SK-N-SH (cell line): ENCODE measurements around the gene GPAT3. TPM values are rescaled to one million over a fixed set of nuclear protein-coding genes. Genes with fewer than 3 reads are reported as not detected.

Experiments
- CTCF ChIA-PET: fragments of 300-600, 350-600 bp; formaldehyde crosslinking; extraction: SDS; loops from one replicate; lab custom pipeline; 2021; lab: Yijun Ruan, JAX
- POLR2A ChIA-PET: fragments of 350-600 bp; sonication (Branson Sonifier 250); formaldehyde crosslinking; extraction: SDS; loops from one replicate; lab custom pipeline; 2020; ENCODE audit warnings: antibody characterized with exemption, inconsistent platforms; lab: Yijun Ruan, JAX
- DNase-seq: peaks from one replicate; pipeline ENCODE4 v3.0.0; 2012
- H2AFZ ChIP-seq: fragments of 200-600 bp; sonication (generic); 2 replicates; pipeline ENCODE4 v1.8.1; 2016; ENCODE audit warnings: antibody characterized with exemption, mild to moderate bottlenecking, low read depth
- H3F3A ChIP-seq: fragments of 200-600 bp; sonication (generic); replicated peaks from 2 replicates; pipeline ENCODE3; 2016; ENCODE audit warnings: antibody characterized with exemption, mild to moderate bottlenecking; ENCODE audit not compliant: insufficient read depth
- H3K27ac ChIP-seq, 2 experiments: fragments of 200-500 bp in 1 of 2; fragments of 200-600 bp in 1 of 2; sonication (Bioruptor generic) in 1 of 2; sonication (generic), shearing (Covaris generic) in 1 of 2; 2 replicates each; pipeline versions ENCODE4 v1.5.1 to v1.6.1; 2014 to 2016; ENCODE audit warnings: low read depth in 2 of 2, inconsistent platforms in 1 of 2, low read length in 1 of 2, mild to moderate bottlenecking in 1 of 2, mixed read lengths in 1 of 2
- H3K27me3 ChIP-seq: fragments of 200-600 bp; sonication (generic), shearing (Covaris generic); 2 replicates; pipeline ENCODE4 v1.6.1; 2016; ENCODE audit warnings: mixed run types; ENCODE audit not compliant: insufficient read depth
- H3K36me3 ChIP-seq, 2 experiments: fragments of 200-500 bp in 1 of 2; fragments of 200-600 bp in 1 of 2; sonication (Bioruptor generic) in 1 of 2; sonication (generic) in 1 of 2; replicated peaks in 1 of 2; 2 replicates each; pipeline versions ENCODE3 to v1.5.1; 2014 to 2016; ENCODE audit warnings: low read length in 1 of 2, mild to moderate bottlenecking in 1 of 2; ENCODE audit not compliant: insufficient read depth in 2 of 2, control insufficient read depth in 1 of 2
- H3K4me1 ChIP-seq, 2 experiments: fragments of 200-500 bp in 1 of 2; fragments of 200-600 bp in 1 of 2; sonication (Bioruptor generic) in 1 of 2; sonication (generic), shearing (Covaris generic) in 1 of 2; 2 replicates each; pipeline versions ENCODE4 v1.5.1 to v1.6.1; 2014 to 2016; ENCODE audit warnings: low read depth in 1 of 2, low read length in 1 of 2, mixed run types in 1 of 2; ENCODE audit not compliant: insufficient read depth in 2 of 2, control insufficient read depth in 1 of 2
- H3K4me2 ChIP-seq: fragments of 200-600 bp; sonication (generic), shearing (Covaris generic); 2 replicates; pipeline ENCODE4 v1.6.1; 2017; ENCODE audit warnings: mixed run types
- H3K4me3 ChIP-seq, 2 experiments: fragments of 200-500 bp in 1 of 2; fragments of 200-600 bp in 1 of 2; sonication (Bioruptor generic) in 1 of 2; sonication (generic), shearing (Covaris generic) in 1 of 2; 2 replicates each; pipeline versions ENCODE4 v1.5.1 to v1.8.1; 2014 to 2016; ENCODE audit warnings: low read depth in 2 of 2, inconsistent platforms in 1 of 2, low read length in 1 of 2, mild to moderate bottlenecking in 1 of 2, mixed read lengths in 1 of 2, moderate library complexity in 1 of 2
- H3K79me2 ChIP-seq: fragments of 200-600 bp; sonication (generic); 2 replicates; pipeline ENCODE4 v1.8.1; 2017; ENCODE audit warnings: mild to moderate bottlenecking; ENCODE audit not compliant: insufficient read depth
- H3K9ac ChIP-seq: fragments of 200-600 bp; sonication (generic); 2 replicates; pipeline ENCODE4 v1.6.1; 2017; ENCODE audit warnings: mixed run types
- H3K9me2 ChIP-seq: fragments of 200-600 bp; sonication (generic); 2 replicates; pipeline ENCODE4 v1.6.1; 2017; ENCODE audit warnings: mixed run types
- H3K9me3 ChIP-seq: fragments of 200-600 bp; sonication (generic); 2 replicates; pipeline ENCODE4 v1.6.1; 2017; ENCODE audit warnings: mixed run types, mild to moderate bottlenecking, moderate library complexity
- H4K20me1 ChIP-seq: fragments of 200-600 bp; sonication (generic); 2 replicates; pipeline ENCODE4 v1.6.1; 2017; ENCODE audit warnings: mild to moderate bottlenecking, mixed run types; ENCODE audit not compliant: insufficient read depth
- CHD2 ChIP-seq: fragments of 150-350 bp; IDR thresholded peaks from 2 replicates; pipeline ENCODE4 v1.6.1; 2018; ENCODE audit warnings: low read length; ENCODE audit not compliant: partially characterized antibody
- FOSL2 ChIP-seq: IDR thresholded peaks from 2 replicates; pipeline ENCODE4 v1.4.0; 2012; ENCODE audit warnings: low read depth, mild to moderate bottlenecking, moderate library complexity, borderline replicate concordance
- FOXJ3 ChIP-seq: sonication (generic); formaldehyde crosslinking; IDR thresholded peaks from 2 replicates; pipeline ENCODE4 v1.5.1; 2020; ENCODE audit warnings: mild to moderate bottlenecking, missing genetic modification reagents
- GATA2 ChIP-seq: sonication (generic); formaldehyde crosslinking; IDR thresholded peaks from 2 replicates; pipeline ENCODE4 v1.5.0; 2020; ENCODE audit warnings: mild to moderate bottlenecking, missing genetic modification reagents
- JUND ChIP-seq: IDR thresholded peaks from 2 replicates; pipeline ENCODE4 v1.4.0; 2012
- NFIC ChIP-seq: IDR thresholded peaks from 2 replicates; pipeline ENCODE4 v1.4.0; 2012; ENCODE audit warnings: borderline replicate concordance
- PBX3 ChIP-seq: IDR thresholded peaks from 2 replicates; pipeline ENCODE4; 2012
- RAD21 ChIP-seq: IDR thresholded peaks from 2 replicates; pipeline ENCODE4 v1.6.1; 2012; ENCODE audit warnings: mild to moderate bottlenecking, low read length
- RCOR1 ChIP-seq: fragments of 150-350 bp; IDR thresholded peaks from 2 replicates; pipeline ENCODE4 v1.6.1; 2017; ENCODE audit warnings: antibody characterized with exemption, low read length
- RFX5 ChIP-seq: IDR thresholded peaks from 2 replicates; pipeline ENCODE4 v1.6.1; 2012; ENCODE audit warnings: mild to moderate bottlenecking, improper control_type of control experiment, low read length
- SIN3A ChIP-seq: IDR thresholded peaks from 2 replicates; pipeline ENCODE4 v1.6.1; 2012; ENCODE audit warnings: low read depth, mild to moderate bottlenecking, low read length, moderate library complexity, borderline replicate concordance
- SMC3 ChIP-seq: IDR thresholded peaks from 2 replicates; pipeline ENCODE4 v1.6.1; 2012; ENCODE audit warnings: low read depth, low read length, improper control_type of control experiment
- TCF12 ChIP-seq: IDR thresholded peaks from 2 replicates; pipeline ENCODE4 v1.4.0; 2012
- TEAD4 ChIP-seq: IDR thresholded peaks from 2 replicates; pipeline ENCODE4 v1.4.0; 2012; ENCODE audit warnings: mild to moderate bottlenecking, borderline replicate concordance; ENCODE audit not compliant: insufficient read depth
- USF1 ChIP-seq: IDR thresholded peaks from 2 replicates; pipeline ENCODE4 v1.4.0; 2012; ENCODE audit warnings: low read depth, borderline replicate concordance
- USF2 ChIP-seq: fragments of 150-350 bp; IDR thresholded peaks from 2 replicates; pipeline ENCODE4 v1.6.1; 2017; ENCODE audit warnings: antibody characterized with exemption, low read length, low read depth, borderline replicate concordance
- WGBS: methylation state at CpG from one replicate; pipeline ENCODE4 v1.1.6; 2017; ENCODE audit warnings: low lambda C conversion rate; 5-methylcytosine and 5-hydroxymethylcytosine counted together
- polyA plus RNA-seq, 3 experiments: library from polyadenylated mRNA; depleted of rRNA; stranded (reverse); fragments of >200 nt; gene quantifications; 2 replicates each; pipeline ENCODE4 v1.2.3, GENCODE V29; 2012
- TF ChIP-seq, protein P1 (sequence below): IDR thresholded peaks from 2 replicates; pipeline ENCODE4 v1.4.0; 2012; ENCODE audit warnings: low read depth
- TF ChIP-seq, protein P2 (sequence below): fragments of 150-350 bp; IDR thresholded peaks from 2 replicates; pipeline ENCODE4 v1.6.1; 2016; ENCODE audit warnings: mild to moderate bottlenecking, low read depth, low read length
- TF ChIP-seq, protein P3 (sequence below): fragments of 200-600 bp; sonication (generic); IDR thresholded peaks from 2 replicates; pipeline ENCODE4 v1.6.1; 2017; ENCODE audit warnings: antibody characterized with exemption, mild to moderate bottlenecking, moderate library complexity

GPAT3 gene
- polyA plus RNA-seq, 1 of the 3 experiments (the other 2 are of a cell fraction) = 0.02 TPM

DNA sequence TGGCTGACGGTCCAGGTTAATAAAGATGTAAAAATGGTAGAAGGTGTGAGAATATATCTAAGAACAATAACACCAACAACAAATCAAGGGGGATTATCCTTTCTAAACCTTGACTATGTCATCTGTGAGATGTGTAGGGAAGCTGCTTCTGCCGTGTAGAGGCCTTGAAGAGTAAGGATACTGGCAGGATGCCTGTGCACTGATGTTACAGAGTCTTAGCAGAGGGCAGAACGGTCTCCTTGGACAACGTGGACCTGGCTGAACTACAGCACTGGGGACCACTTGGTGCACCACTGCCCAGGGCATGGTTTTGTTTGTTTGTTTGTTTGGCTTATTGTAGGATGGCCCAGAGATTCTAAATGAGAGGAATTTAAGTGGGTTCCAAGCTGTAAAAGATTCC is 33.5 kb downstream of the GPAT3 start (continued):
- TF ChIP-seq, protein P1, sequence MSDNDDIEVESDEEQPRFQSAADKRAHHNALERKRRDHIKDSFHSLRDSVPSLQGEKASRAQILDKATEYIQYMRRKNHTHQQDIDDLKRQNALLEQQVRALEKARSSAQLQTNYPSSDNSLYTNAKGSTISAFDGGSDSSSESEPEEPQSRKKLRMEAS = no peak
- no peak for TF ChIP-seq TCF12

DNA sequence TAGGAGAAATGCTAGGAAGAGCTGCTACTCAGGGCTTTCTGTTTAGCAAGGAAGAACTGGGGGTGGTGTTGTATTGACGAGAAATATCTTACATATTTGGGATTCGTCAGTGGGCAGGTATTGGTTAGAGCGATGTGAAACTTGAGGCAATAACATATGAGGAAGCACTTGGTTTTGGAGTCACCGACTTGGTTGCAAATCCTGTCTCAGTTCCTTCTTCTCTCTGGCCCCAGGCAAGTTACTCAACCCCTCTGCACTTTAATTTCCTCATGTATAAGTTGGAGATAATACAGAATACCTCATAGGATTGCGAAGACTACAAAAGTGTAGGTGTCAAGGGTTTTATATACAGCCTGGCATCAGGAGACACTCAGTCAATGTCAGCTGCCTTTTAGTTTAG is 34.1 kb downstream of the GPAT3 start:
- H3K79me2 ChIP-seq = no peaks in the 10 kb centered on the region
- no peaks in the 10 kb centered on the region; the same call in 1 of the 2 replicates for H3K27me3 ChIP-seq
- H3K4me2 ChIP-seq = no peak overlapping the region
- TF ChIP-seq RAD21 (no peak), NFIC (no peak), TCF12 (no peak), TEAD4 (no peak), SIN3A (no peak), USF2 (no peak), FOSL2 (no peak), USF1 (no peak), RFX5 (no peak), RCOR1 (no peak), CHD2 (no peak), GATA2 (CRISPR knock-in tag) (no peak), FOXJ3 (CRISPR knock-in tag) (no peak), JUND (no peak), SMC3 (no peak), PBX3 (no peak)
- TF ChIP-seq, protein P2, sequence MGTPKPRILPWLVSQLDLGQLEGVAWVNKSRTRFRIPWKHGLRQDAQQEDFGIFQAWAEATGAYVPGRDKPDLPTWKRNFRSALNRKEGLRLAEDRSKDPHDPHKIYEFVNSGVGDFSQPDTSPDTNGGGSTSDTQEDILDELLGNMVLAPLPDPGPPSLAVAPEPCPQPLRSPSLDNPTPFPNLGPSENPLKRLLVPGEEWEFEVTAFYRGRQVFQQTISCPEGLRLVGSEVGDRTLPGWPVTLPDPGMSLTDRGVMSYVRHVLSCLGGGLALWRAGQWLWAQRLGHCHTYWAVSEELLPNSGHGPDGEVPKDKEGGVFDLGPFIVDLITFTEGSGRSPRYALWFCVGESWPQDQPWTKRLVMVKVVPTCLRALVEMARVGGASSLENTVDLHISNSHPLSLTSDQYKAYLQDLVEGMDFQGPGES = no peak
- TF ChIP-seq, protein P3, sequence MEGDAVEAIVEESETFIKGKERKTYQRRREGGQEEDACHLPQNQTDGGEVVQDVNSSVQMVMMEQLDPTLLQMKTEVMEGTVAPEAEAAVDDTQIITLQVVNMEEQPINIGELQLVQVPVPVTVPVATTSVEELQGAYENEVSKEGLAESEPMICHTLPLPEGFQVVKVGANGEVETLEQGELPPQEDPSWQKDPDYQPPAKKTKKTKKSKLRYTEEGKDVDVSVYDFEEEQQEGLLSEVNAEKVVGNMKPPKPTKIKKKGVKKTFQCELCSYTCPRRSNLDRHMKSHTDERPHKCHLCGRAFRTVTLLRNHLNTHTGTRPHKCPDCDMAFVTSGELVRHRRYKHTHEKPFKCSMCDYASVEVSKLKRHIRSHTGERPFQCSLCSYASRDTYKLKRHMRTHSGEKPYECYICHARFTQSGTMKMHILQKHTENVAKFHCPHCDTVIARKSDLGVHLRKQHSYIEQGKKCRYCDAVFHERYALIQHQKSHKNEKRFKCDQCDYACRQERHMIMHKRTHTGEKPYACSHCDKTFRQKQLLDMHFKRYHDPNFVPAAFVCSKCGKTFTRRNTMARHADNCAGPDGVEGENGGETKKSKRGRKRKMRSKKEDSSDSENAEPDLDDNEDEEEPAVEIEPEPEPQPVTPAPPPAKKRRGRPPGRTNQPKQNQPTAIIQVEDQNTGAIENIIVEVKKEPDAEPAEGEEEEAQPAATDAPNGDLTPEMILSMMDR = no peak
- TF ChIP-seq, all 33 proteins: peak for 0
- H3K9me2 ChIP-seq = no peaks in the 10 kb centered on the region
- no peaks in the 10 kb centered on the region for H4K20me1 ChIP-seq
- H3K27ac ChIP-seq = no peak overlapping the region
- H3K9me3 ChIP-seq = no peaks in the 10 kb centered on the region
- no peaks in the 10 kb centered on the region for H3F3A ChIP-seq
- no peak overlapping the region for H3K9ac ChIP-seq
- 20% methylated on average over 5 of the region's 5 CpGs for WGBS
- no peak overlapping the region for H2AFZ ChIP-seq
- no peaks in the 10 kb centered on the region for H3K36me3 ChIP-seq
- no peaks in the 10 kb centered on the region for H3K4me1 ChIP-seq
- no peak for DNase-seq
- H3K4me3 ChIP-seq = no peak overlapping the region
- ChIA-PET CTCF (no interaction called here), POLR2A (no interaction called here)
